Measurements from ENCODE around the gene MORN1.
"Not testable (repeated sequence)": the region's sequence is repeated elsewhere in the genome, so short reads cannot be mapped to it uniquely, and the experiment has no call there.

MORN1 gene

GRCh38 chr1:2334883-2335534 lies 56.3 kb downstream of the MORN1 start:
- DNase-seq, result no peak
- intact Hi-C loops (cut with DNase I), result no loop called here

- no peak for DNase-seq
- intact Hi-C loops (cut with DNase I), result no loop called here
These were observed 57.0 kb downstream of the MORN1 start for GRCh38 chr1:2334366-2334765.

- peak in 6 of 42 donors; percentile 31 to 56 (median 47) for DNase-seq
- intact Hi-C loops (cut with DNase I), result not testable (repeated sequence)
These were observed 59.8 kb downstream of the MORN1 start for GRCh38 chr1:2331580-2331979.

GRCh38 chr1:2331200-2331544 lies 60.2 kb downstream of the MORN1 start:
- no peak for DNase-seq
- intact Hi-C loops (cut with DNase I), result no loop called here

- intact Hi-C loops (cut with DNase I), result no loop called here
- no peak for DNase-seq
These were observed 60.7 kb downstream of the MORN1 start for GRCh38 chr1:2330519-2331199.

- DNase-seq, result no peak
- intact Hi-C loops (cut with DNase I), result no loop called here
These were observed 61.3 kb downstream of the MORN1 start for GRCh38 chr1:2330035-2330434.

- intact Hi-C loops (cut with DNase I), result no loop called here
- no peak for DNase-seq
These were observed 62.5 kb downstream of the MORN1 start for GRCh38 chr1:2328676-2329455.

- intact Hi-C loops (cut with DNase I), result no loop called here
- DNase-seq, result no peak
These were observed 63.5 kb downstream of the MORN1 start for GRCh38 chr1:2327841-2328240.

- DNase-seq; intact Hi-C loops (cut with DNase I): not testable (repeated sequence)
These were observed 64.2 kb downstream of the MORN1 start for GRCh38 chr1:2327162-2327561.

GRCh38 chr1:2326524-2326923 lies 64.8 kb downstream of the MORN1 start:
- DNase-seq, result no peak
- intact Hi-C loops (cut with DNase I), result no loop called here

- no peak for DNase-seq
- intact Hi-C loops (cut with DNase I), result no loop called here
These were observed 66.6 kb downstream of the MORN1 start for GRCh38 chr1:2324553-2325366.

GRCh38 chr1:2323451-2323974 lies 67.8 kb downstream of the MORN1 start:
- intact Hi-C loops (cut with DNase I), result no loop called here
- DNase-seq, result no peak

- DNase-seq, result peak in 3 of 42 donors; percentile 36 to 53 (median 41)
- intact Hi-C loops (cut with DNase I), result no loop called here
These were observed 68.7 kb downstream of the MORN1 start for GRCh38 chr1:2322581-2323211.

- intact Hi-C loops (cut with DNase I), result no loop called here
- peak in 21 of 42 donors; percentile 28 to 73 (median 57) for DNase-seq
These were observed 69.2 kb downstream of the MORN1 start for GRCh38 chr1:2322065-2322571.

- DNase-seq, result no peak
- intact Hi-C loops (cut with DNase I), result no loop called here
These were observed 70.3 kb downstream of the MORN1 start for GRCh38 chr1:2320760-2321667.

- intact Hi-C loops (cut with DNase I), result no loop called here
These were observed 71.3 kb downstream of the MORN1 start for GRCh38 chr1:2320006-2320405.

GRCh38 chr1:2319291-2319690 lies 72.1 kb downstream of the MORN1 start:
- intact Hi-C loops (cut with DNase I), result loop anchor here (5.0 kb wide), 1 partner anchor 87 kb away; no protein-coding TSS in a partner anchor
- no peak for DNase-seq

More at GRCh38 chr1:2320006-2320405, 71.3 kb downstream of the MORN1 start:
- DNase-seq, result no peak
